ENCODE data around the gene VAC14.

VAC14 gene

GRCh38 chr16:70703041-70703834 is 97.7 kb downstream of the VAC14 start:
- no peak for DNase-seq

- no peak for DNase-seq
Measured at GRCh38 chr16:70702624-70703023, 98.3 kb downstream of the VAC14 start.

- no peak for DNase-seq
Measured at GRCh38 chr16:70701998-70702397, 99.0 kb downstream of the VAC14 start.

GRCh38 chr16:70701596-70701995 is 99.4 kb downstream of the VAC14 start:
- no peak for DNase-seq

- no peak for DNase-seq
Measured at GRCh38 chr16:70701036-70701435, 99.9 kb downstream of the VAC14 start.

- no peak for DNase-seq
Measured at GRCh38 chr16:70700101-70701020, 100.6 kb downstream of the VAC14 start.

- no peak for DNase-seq
Measured at GRCh38 chr16:70699696-70700095, 101.3 kb downstream of the VAC14 start.

- no peak for DNase-seq
Measured at GRCh38 chr16:70698901-70699300, 102.1 kb downstream of the VAC14 start.

- DNase-seq: no peak
Measured at GRCh38 chr16:70697594-70698170, 103.3 kb downstream of the VAC14 start.

- DNase-seq: no peak
Measured at GRCh38 chr16:70696952-70697593, 103.9 kb downstream of the VAC14 start.

- DNase-seq: no peak
Measured at GRCh38 chr16:70696355-70696754, 104.6 kb downstream of the VAC14 start.

GRCh38 chr16:70695331-70696070 is 105.5 kb downstream of the VAC14 start:
- no peak for DNase-seq

- no peak for DNase-seq
Measured at GRCh38 chr16:70694868-70695218, 106.1 kb downstream of the VAC14 start.

- DNase-seq: no peak
Measured at GRCh38 chr16:70694088-70694867, 106.7 kb downstream of the VAC14 start.

- DNase-seq: no peak
Measured at GRCh38 chr16:70692873-70693671, 107.9 kb downstream of the VAC14 start.

- no peak for DNase-seq
Measured at GRCh38 chr16:70692130-70692872, 108.7 kb downstream of the VAC14 start.

GRCh38 chr16:70691223-70692129 is 109.5 kb downstream of the VAC14 start:
- DNase-seq: no peak

GRCh38 chr16:70689970-70690891 is 110.7 kb downstream of the VAC14 start:
- DNase-seq: no peak

Data from NCI-H1105 treated with DMSO at 0.1 percent for 48 hours (cell line).